HCT116 (cell line): ENCODE results near the gene DMD. TPM values are rescaled to one million over a fixed set of nuclear protein-coding genes. Genes with fewer than 3 reads are reported as not detected.

Source experiments
- ATAC-seq: fragments of 200-7000 bp; cut with Tn5 transposase; 2 replicates; pipeline ENCODE4 v1.9.1; 2020; ENCODE audit warnings: mild to moderate bottlenecking, moderate library complexity
- BruUV-seq: library from RNA; stranded (reverse); fragments of 400-500 nt; replicated peaks from 2 replicates; lab custom pipeline; 2021; lab: Mats Ljungman, UMichigan
- CTCF ChIA-PET: fragments of 300-600 bp; sonication (Branson Sonifier 250); formaldehyde crosslinking; loops from one replicate; lab custom pipeline; 2021; ENCODE audit warnings: antibody characterized with exemption; lab: Charles Lee
- POLR2A ChIA-PET: fragments of 300-600, 350-600 bp; sonication (Branson Sonifier 250); formaldehyde crosslinking; loops from one replicate; lab custom pipeline; 2021; ENCODE audit warnings: antibody characterized with exemption; lab: Charles Lee
- RAD21 ChIA-PET, 2 experiments: fragments of 300-600 bp; sonication (Branson Sonifier 250); formaldehyde crosslinking; loops; one replicate each; lab custom pipeline; 2023; ENCODE audit warnings: low total read pairs in 2 of 2; ENCODE audit not compliant: uncharacterized antibody in 2 of 2, unreplicated experiment in 2 of 2, low non-redundant PET in 1 of 2; lab: Charles Lee
- DNase-seq: peaks from one replicate; pipeline ENCODE4 v3.0.0-alpha.2; 2010; ENCODE audit warnings: low read depth, low spot score
- H2AFZ ChIP-seq: fragments of 200-600 bp; shearing (Covaris generic), sonication (generic); 2 replicates; pipeline ENCODE4 v1.6.1; 2017; ENCODE audit warnings: low read depth, mixed run types, mixed read lengths, antibody characterized with exemption, low read length; ENCODE audit not compliant: poor library complexity, severe bottlenecking
- H3K27ac ChIP-seq: 2 replicates; pipeline ENCODE4 v1.5.1; 2012; ENCODE audit warnings: low read depth, low read length
- H3K27me3 ChIP-seq: fragments of 200-600 bp; sonication (generic); 2 replicates; pipeline ENCODE4 v1.6.1; 2016; ENCODE audit warnings: mixed run types, low read length, mixed read lengths; ENCODE audit not compliant: insufficient read depth
- H3K36me3 ChIP-seq, 2 experiments: fragments of 200-500 bp in 1 of 2; fragments of 200-600 bp in 1 of 2; sonication (Bioruptor generic) in 1 of 2; sonication (generic) in 1 of 2; 2 replicates each; pipeline versions ENCODE4 v1.5.1 to v1.6.1; 2014 to 2016; ENCODE audit warnings: low read length in 2 of 2, inconsistent platforms in 1 of 2, mixed read lengths in 1 of 2, mixed run types in 1 of 2; ENCODE audit not compliant: insufficient read depth in 2 of 2, control insufficient read depth in 1 of 2
- H3K4me1 ChIP-seq, 2 experiments: fragments of 200-600 bp in 1 of 2; sonication (generic) in 1 of 2; 2 replicates each; pipeline versions ENCODE4 v1.5.1 to v1.6.1; 2012 to 2017; ENCODE audit warnings: low read length in 2 of 2, inconsistent platforms in 1 of 2, mild to moderate bottlenecking in 1 of 2, mixed read lengths in 1 of 2, mixed run types in 1 of 2, moderate library complexity in 1 of 2; ENCODE audit not compliant: insufficient read depth in 2 of 2, control insufficient read depth in 1 of 2
- H3K4me2 ChIP-seq: fragments of 200-600 bp; sonication (generic); 2 replicates; pipeline ENCODE4 v1.6.1; 2017; ENCODE audit warnings: mixed run types, low read length, mixed read lengths
- H3K4me3 ChIP-seq, 2 experiments: fragments of 200-600 bp in 1 of 2; sonication (generic) in 1 of 2; replicated peaks in 1 of 2; 2 replicates each; pipeline ENCODE4 v1.5.1; 2011 to 2016; ENCODE audit warnings: low read length in 2 of 2, control low read depth in 1 of 2, low read depth in 1 of 2, mild to moderate bottlenecking in 1 of 2, mixed read lengths in 1 of 2, mixed run types in 1 of 2
- H3K79me2 ChIP-seq: fragments of 200-600 bp; sonication (generic); 2 replicates; pipeline ENCODE4 v1.6.1; 2017; ENCODE audit warnings: mild to moderate bottlenecking, mixed run types, low read length, moderate library complexity, mixed read lengths; ENCODE audit not compliant: insufficient read depth
- H3K9ac ChIP-seq: fragments of 200-600 bp; sonication (generic); 2 replicates; pipeline ENCODE4 v1.6.1; 2016; ENCODE audit warnings: low read length, mixed read lengths
- H3K9me2 ChIP-seq: fragments of 200-600 bp; sonication (generic), shearing (Covaris generic); 2 replicates; pipeline ENCODE4 v1.6.1; 2017; ENCODE audit warnings: mixed run types, mild to moderate bottlenecking, moderate library complexity; ENCODE audit not compliant: insufficient read depth
- H3K9me3 ChIP-seq, 2 experiments: fragments of 200-500 bp in 1 of 2; fragments of 200-600 bp in 1 of 2; sonication (Bioruptor generic) in 1 of 2; sonication (generic) in 1 of 2; 2 replicates each; pipeline ENCODE4 v1.6.1; 2014 to 2017; ENCODE audit warnings: low read length in 2 of 2, mixed read lengths in 2 of 2, inconsistent platforms in 1 of 2, low read depth in 1 of 2, mild to moderate bottlenecking in 1 of 2, mixed run types in 1 of 2, moderate library complexity in 1 of 2; ENCODE audit not compliant: control insufficient read depth in 1 of 2, insufficient read depth in 1 of 2
- H4K20me1 ChIP-seq: fragments of 200-600 bp; sonication (generic), shearing (Covaris generic); 2 replicates; pipeline ENCODE4 v1.6.1; 2017; ENCODE audit warnings: mixed run types, mild to moderate bottlenecking, moderate library complexity; ENCODE audit not compliant: insufficient read depth
- ATF3 ChIP-seq: IDR thresholded peaks from 2 replicates; pipeline ENCODE4 v1.6.1; 2012
- CBX3 ChIP-seq: IDR thresholded peaks from 2 replicates; pipeline ENCODE4 v1.6.1; 2012; ENCODE audit warnings: low read depth
- CEBPB ChIP-seq: IDR thresholded peaks from 2 replicates; pipeline ENCODE4 v1.6.1; 2012; ENCODE audit warnings: low read depth
- CTCF ChIP-seq, 3 experiments: fragments of 200-600 bp in 1 of 3; sonication (generic) in 1 of 3; IDR thresholded peaks in 2 of 3; conservative IDR thresholded peaks in 1 of 3; 2 replicates each; pipeline ENCODE4 v1.5.1; 2012 to 2017; ENCODE audit warnings: low read depth in 2 of 3, low read length in 2 of 3, antibody characterized with exemption in 1 of 3, borderline replicate concordance in 1 of 3, control low read depth in 1 of 3, mild to moderate bottlenecking in 1 of 3, mixed read lengths in 1 of 3, mixed run types in 1 of 3, moderate library complexity in 1 of 3; ENCODE audit not compliant: insufficient read depth in 1 of 3
- ELF1 ChIP-seq: IDR thresholded peaks from 2 replicates; pipeline ENCODE4 v1.6.1; 2012; ENCODE audit warnings: low read depth, borderline replicate concordance
- EZH2 ChIP-seq: fragments of 200-600 bp; sonication (generic); IDR thresholded peaks from 2 replicates; pipeline ENCODE4 v1.6.1; 2017; ENCODE audit warnings: antibody characterized with exemption, mixed run types
- FOSL1 ChIP-seq: IDR thresholded peaks from 2 replicates; pipeline ENCODE4 v1.6.1; 2012; ENCODE audit warnings: low read depth
- MAX ChIP-seq: IDR thresholded peaks from 2 replicates; pipeline ENCODE4 v1.6.1; 2012
- POLR2A ChIP-seq: IDR thresholded peaks from 2 replicates; pipeline ENCODE4 v1.7.0; 2011; ENCODE audit warnings: borderline replicate concordance; ENCODE audit not compliant: insufficient read depth, insufficient read length; ENCODE audit errors: extremely low read depth
- POLR2AphosphoS5 ChIP-seq: IDR thresholded peaks from 2 replicates; pipeline ENCODE4 v1.6.1; 2011; ENCODE audit warnings: mild to moderate bottlenecking, low read depth, low read length, moderate library complexity
- RAD21 ChIP-seq: IDR thresholded peaks from 2 replicates; pipeline ENCODE4 v1.6.1; 2012; ENCODE audit warnings: low read depth, mild to moderate bottlenecking
- SIN3A ChIP-seq: IDR thresholded peaks from 2 replicates; pipeline ENCODE4 v1.6.1; 2012; ENCODE audit warnings: low read depth
- SP1 ChIP-seq: IDR thresholded peaks from 2 replicates; pipeline ENCODE4 v1.6.1; 2012; ENCODE audit warnings: low read depth
- SRF ChIP-seq: IDR thresholded peaks from 2 replicates; pipeline ENCODE4 v1.6.1; 2012; ENCODE audit warnings: low read depth
- TCF7L2 ChIP-seq: IDR thresholded peaks from 2 replicates; pipeline ENCODE4 v1.7.0; 2011; ENCODE audit warnings: borderline replicate concordance, inconsistent platforms; ENCODE audit not compliant: insufficient read depth, insufficient read length; ENCODE audit errors: extremely low read depth
- ZBTB33 ChIP-seq: IDR thresholded peaks from 2 replicates; pipeline ENCODE4 v1.6.1; 2011; ENCODE audit warnings: mild to moderate bottlenecking, low read length, moderate library complexity; ENCODE audit not compliant: insufficient replicate concordance; ENCODE audit errors: extremely low read depth
- ZFX ChIP-seq: fragments of 450-650 bp; IDR thresholded peaks from 2 replicates; pipeline ENCODE4 v1.6.1; 2017
- ZNF274 ChIP-seq: fragments of 200-500 bp; sonication (Bioruptor generic); IDR thresholded peaks from 2 replicates; pipeline ENCODE4 v1.6.1; 2014; ENCODE audit warnings: mild to moderate bottlenecking, low read depth, low read length, inconsistent platforms
- intact Hi-C: fragments of 100-400 bp; cut with micrococcal nuclease; formaldehyde crosslinking; loops from 2 replicates; pipeline ENCODE4 v1.10.0; 2022
- total RNA-seq: library from RNA; stranded (reverse); gene quantifications from one replicate; pipeline ENCODE4 v1.2.1, GENCODE V29; 2021; ENCODE audit not compliant: unreplicated experiment

Gene DMD
- total RNA-seq, 1 experiment from 2014 or later = 0.05 TPM

GRCh38 chrX:31837445-31838049 is 1373.8 kb downstream of the DMD start:
- Histone ChIP-seq H2AFZ (no peak overlapping the region), H3K9me3 (no peaks in the 10 kb centered on the region), H3K4me2 (no peak overlapping the region), H3K9me2 (no peaks in the 10 kb centered on the region), H3K27me3 (no peaks in the 10 kb centered on the region), H3K9ac (no peak overlapping the region), H3K36me3 (no peaks in the 10 kb centered on the region), H3K27ac (no peak overlapping the region), H3K79me2 (no peaks in the 10 kb centered on the region), H4K20me1 (no peaks in the 10 kb centered on the region), H3K4me3 (no peak overlapping the region), H3K4me1 (no peaks in the 10 kb centered on the region)
- intact Hi-C loops = no loop called here
- ATAC-seq = no peak
- ChIA-PET RAD21 (no interaction called here), CTCF (no interaction called here), POLR2A (no interaction called here)
- no peak for DNase-seq
- BruUV-seq = no TSS peak
- TF ChIP-seq TCF7L2 (no peak), SRF (no peak)

- intact Hi-C loops = no loop called here
- CTCF ChIA-PET = no interaction called here
- TF ChIP-seq CEBPB (no peak), TCF7L2 (no peak), MAX (no peak), SP1 (no peak), POLR2A (no peak), FOSL1 (no peak), ATF3 (no peak), ZBTB33 (no peak), ELF1 (no peak), ZFX (no peak), CTCF (IDR thresholded peaks at IDR 0.05 in 2 of 3, conservative IDR thresholded peaks at IDR 0.05 in 1 of 3; ENCODE audit: borderline replicate concordance in 1 of 3, insufficient read depth in 1 of 3, low read depth in 2 of 3, low read length in 2 of 3) (no peak), CBX3 (no peak), EZH2 (no peak), POLR2AphosphoS5 (no peak), ZNF274 (no peak), RAD21 (no peak), SIN3A (no peak)
Measured at GRCh38 chrX:31836479-31836878, 1374.9 kb downstream of the DMD start.

More at GRCh38 chrX:31836479-31836878, 1374.9 kb downstream of the DMD start:
- Histone ChIP-seq H3K79me2 (no peaks in the 10 kb centered on the region), H3K9me2 (no peaks in the 10 kb centered on the region), H3K4me3 (no peak overlapping the region), H3K4me2 (no peak overlapping the region), H3K9me3 (no peaks in the 10 kb centered on the region), H3K36me3 (no peaks in the 10 kb centered on the region), H3K9ac (no peak overlapping the region), H2AFZ (no peak overlapping the region), H3K4me1 (no peaks in the 10 kb centered on the region), H4K20me1 (no peaks in the 10 kb centered on the region), H3K27me3 (no peaks in the 10 kb centered on the region), H3K27ac (no peak overlapping the region)
- ATAC-seq (no peak), DNase-seq (no peak)
- POLR2A ChIA-PET = no interaction called here
- RAD21 ChIA-PET = no interaction called here
- no TSS peak for BruUV-seq
